Right ventricle myocardium inferior (tissue), 1 donor: Measurements from ENCODE around the gene SPNS3. TPM values are rescaled to one million over a fixed set of nuclear protein-coding genes. Genes with fewer than 3 reads are reported as not detected.

Experiments used
- ATAC-seq: fragments of 200-7000 bp; cut with Tn5 transposase; one replicate; pipeline ENCODE4 v1.9.1; 2020; ENCODE audit warnings: mild to moderate bottlenecking, moderate library complexity
- DNase-seq: peaks from one replicate; pipeline ENCODE4 v3.0.0; 2021; ENCODE audit errors: missing footprints
- intact Hi-C: fragments of 100-400 bp; cut with DNase I; formaldehyde crosslinking; loops from one replicate; pipeline ENCODE4 v1.11.0; 2022
- long read RNA-seq: library from polyadenylated mRNA; unstranded; transcript quantifications from one replicate; pipeline ENCODE4 v2.0.0, GENCODE V29; 2021
- total RNA-seq: library from RNA; stranded (reverse); fragmentation: NEBNext Ultra II Directional; extraction: Animal tissue kit (Norgen Biotek cat#: 25700); gene quantifications from one replicate; pipeline ENCODE4 v1.2.1, GENCODE V29; 2021
- donor health status: DM: no; HTN: yes; CAD: no; lungs with severe emphysema.

The SPNS3 gene
- 0.35 TPM for total RNA-seq
- long read RNA-seq = 0 reads

- DNase-seq (no peak), ATAC-seq (no peak)
- intact Hi-C loops = no loop called here
Observed at GRCh38 chr17:4433515-4434031, at the start of gene SPNS3. Gene SPNS3 (plus strand): TSS chr17:4433940. CDS start chr17:4433968, 28 bp downstream.

DNA sequence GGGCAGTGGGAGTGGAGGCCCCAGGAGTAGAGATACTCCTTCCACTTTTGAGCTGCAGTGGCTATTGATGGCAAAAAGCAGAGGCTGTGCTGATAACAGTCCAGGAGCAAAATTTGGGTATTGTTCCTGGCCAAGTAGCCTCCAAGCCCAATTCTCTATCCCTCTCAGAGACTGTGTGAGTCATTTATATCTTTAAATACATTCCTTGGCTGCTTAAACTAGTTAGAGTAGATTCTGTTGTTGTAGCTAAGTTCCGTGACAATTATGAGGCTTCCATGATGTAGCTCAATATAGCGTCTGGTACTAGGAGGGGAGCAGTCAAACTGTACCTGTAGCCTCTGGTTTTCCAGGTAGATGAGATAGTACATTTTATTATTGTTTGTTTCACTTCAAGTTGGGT is 47.3 kb upstream of the SPNS3 start:
- DNase-seq (no peak), ATAC-seq (no peak)
- intact Hi-C loops = no loop called here

- intact Hi-C loops = no loop called here
- no peak for ATAC-seq
- no peak for DNase-seq
Observed at GRCh38 chr17:4387137-4387536, 46.6 kb upstream of the SPNS3 start.

- ATAC-seq = no peak
- intact Hi-C loops = no loop called here
- DNase-seq = no peak
Observed at GRCh38 chr17:4389079-4389478, 44.7 kb upstream of the SPNS3 start.

- ATAC-seq (no peak), DNase-seq (no peak)
- intact Hi-C loops = no loop called here
Observed at GRCh38 chr17:4393806-4394205, 39.9 kb upstream of the SPNS3 start.

GRCh38 chr17:4394208-4395110 is 39.3 kb upstream of the SPNS3 start:
- DNase-seq (no peak), ATAC-seq (no peak)
- intact Hi-C loops = no loop called here

DNA sequence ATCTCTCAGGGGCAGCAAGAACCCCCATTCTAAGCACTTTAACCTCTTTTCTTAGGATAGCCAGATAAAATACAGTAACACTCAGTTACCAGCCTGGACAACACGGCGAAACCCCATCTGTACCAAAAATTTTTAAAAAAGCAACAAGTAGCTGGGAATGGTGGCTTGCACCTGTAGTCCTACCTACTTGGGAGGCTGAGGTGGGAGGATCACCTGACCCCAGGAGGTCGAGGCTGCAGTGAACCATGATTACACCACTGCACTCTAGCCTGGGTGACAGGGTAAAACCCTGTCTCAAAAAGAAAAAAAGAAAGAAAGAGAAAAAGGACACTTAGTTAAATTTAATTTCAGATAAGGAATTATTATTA is 38.6 kb upstream of the SPNS3 start:
- intact Hi-C loops = no loop called here
- no peak for ATAC-seq
- no peak for DNase-seq

DNA sequence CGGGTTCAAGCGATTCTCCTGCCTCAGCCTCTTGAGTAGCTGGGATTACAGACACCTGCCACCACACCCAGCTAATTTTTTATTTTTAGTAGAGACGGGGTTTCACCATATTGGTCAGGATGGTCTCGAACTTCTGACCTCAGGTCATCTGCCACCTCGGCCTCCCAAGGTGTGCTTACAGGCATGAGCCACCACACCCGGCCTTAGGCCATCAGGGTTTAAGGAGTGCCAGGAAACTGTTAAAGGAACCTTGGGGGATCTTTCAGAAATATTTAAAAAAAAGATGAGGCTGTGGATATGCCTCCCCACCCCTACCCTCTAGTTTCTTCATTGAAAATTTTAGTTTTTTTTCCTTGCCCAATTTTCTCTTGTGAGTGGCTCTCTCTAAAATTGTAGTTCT is 35.9 kb upstream of the SPNS3 start:
- no peak for ATAC-seq
- DNase-seq = no peak
- intact Hi-C loops = no loop called here

- no peak for ATAC-seq
- intact Hi-C loops = no loop called here
- DNase-seq = no peak
Observed at GRCh38 chr17:4405038-4405669, 28.6 kb upstream of the SPNS3 start.

DNA sequence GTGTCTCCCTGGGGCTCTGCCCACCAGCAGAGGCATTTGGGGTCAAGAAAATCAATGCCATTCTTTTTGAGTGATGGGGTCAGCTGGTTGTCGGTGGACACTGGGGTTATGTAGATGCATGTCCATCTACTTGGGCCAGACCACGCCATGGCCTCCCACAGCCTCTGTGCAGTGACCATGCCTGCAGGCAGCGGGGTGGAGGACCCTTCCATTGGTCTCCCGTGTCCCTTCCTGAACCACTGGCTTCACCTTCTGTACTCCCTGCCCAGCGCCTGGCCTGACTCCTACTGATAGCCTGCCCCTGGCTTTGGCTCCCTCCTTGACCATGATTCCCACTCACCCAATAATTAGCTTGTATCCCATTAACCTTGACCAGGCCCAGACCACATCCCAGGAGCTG is 28.0 kb upstream of the SPNS3 start:
- ATAC-seq (no peak), DNase-seq (no peak)
- intact Hi-C loops = no loop called here

- DNase-seq (no peak), ATAC-seq (no peak)
- intact Hi-C loops = no loop called here
Observed at GRCh38 chr17:4406386-4406785, 27.4 kb upstream of the SPNS3 start.

DNA sequence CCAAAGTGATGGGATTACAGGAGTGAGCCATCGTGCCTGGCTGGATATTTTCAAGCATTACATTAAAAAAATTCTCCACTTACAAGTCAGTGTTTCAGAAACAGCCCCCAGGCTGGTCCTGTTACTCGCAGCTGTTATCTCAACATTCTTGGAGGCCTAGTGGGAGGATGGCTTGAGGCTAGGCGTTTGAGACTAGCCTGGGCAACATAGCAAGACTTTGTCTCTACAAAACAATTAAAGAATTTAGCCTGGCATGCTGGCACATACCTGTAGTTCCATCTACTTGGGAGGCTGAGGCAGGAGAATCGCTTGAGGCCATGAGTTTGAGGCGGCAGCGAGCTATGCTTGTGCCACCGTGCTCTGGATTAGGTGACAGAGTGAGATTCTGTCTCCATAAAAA is 26.5 kb upstream of the SPNS3 start:
- ATAC-seq (no peak), DNase-seq (no peak)
- intact Hi-C loops = no loop called here

DNA sequence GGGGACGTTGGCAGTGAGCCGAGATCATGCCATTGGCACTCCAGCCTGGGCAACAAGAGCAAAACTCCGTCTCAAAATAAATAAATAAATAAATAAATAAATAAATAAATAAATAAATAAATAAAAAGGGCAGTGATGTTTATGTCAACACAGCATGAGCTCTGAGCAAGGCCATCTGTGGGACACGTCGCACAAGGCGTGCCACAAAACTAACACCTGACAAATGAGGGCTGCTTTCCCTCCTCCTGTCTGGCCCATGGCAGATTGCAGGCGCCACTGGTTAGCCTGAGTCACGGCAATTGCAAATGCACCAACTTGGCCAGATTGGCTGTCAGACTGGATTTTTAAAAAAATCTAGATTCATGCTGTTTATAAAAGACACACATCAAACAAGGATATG is 25.9 kb upstream of the SPNS3 start:
- ATAC-seq = no peak
- intact Hi-C loops = no loop called here

DNA sequence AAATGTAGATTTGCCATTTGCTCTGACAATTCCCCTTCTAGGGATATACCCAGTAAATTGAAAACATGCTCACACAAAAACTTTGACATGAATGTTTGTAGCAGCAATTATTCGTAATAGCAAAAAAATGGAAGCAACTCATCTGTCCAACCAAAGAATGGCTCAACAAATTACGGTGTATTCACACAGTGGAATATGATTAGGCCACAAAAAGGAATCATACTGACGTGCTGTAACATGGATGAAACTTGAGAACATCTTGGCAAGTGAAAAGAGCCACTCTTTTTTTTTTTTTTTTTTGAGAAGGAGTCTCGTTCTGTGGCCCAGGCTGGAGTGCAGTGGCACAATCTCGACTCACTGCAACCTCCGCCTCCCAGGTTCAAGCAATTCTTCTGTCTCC is 24.1 kb upstream of the SPNS3 start:
- ATAC-seq = no peak
- DNase-seq = no peak
- intact Hi-C loops = no loop called here

More for the DNA sequence above, 25.9 kb upstream of the SPNS3 start:
- DNase-seq = no peak

- intact Hi-C loops = no loop called here
- ATAC-seq (no peak), DNase-seq (no peak)
Observed at GRCh38 chr17:4411201-4411600, 22.5 kb upstream of the SPNS3 start.

DNA sequence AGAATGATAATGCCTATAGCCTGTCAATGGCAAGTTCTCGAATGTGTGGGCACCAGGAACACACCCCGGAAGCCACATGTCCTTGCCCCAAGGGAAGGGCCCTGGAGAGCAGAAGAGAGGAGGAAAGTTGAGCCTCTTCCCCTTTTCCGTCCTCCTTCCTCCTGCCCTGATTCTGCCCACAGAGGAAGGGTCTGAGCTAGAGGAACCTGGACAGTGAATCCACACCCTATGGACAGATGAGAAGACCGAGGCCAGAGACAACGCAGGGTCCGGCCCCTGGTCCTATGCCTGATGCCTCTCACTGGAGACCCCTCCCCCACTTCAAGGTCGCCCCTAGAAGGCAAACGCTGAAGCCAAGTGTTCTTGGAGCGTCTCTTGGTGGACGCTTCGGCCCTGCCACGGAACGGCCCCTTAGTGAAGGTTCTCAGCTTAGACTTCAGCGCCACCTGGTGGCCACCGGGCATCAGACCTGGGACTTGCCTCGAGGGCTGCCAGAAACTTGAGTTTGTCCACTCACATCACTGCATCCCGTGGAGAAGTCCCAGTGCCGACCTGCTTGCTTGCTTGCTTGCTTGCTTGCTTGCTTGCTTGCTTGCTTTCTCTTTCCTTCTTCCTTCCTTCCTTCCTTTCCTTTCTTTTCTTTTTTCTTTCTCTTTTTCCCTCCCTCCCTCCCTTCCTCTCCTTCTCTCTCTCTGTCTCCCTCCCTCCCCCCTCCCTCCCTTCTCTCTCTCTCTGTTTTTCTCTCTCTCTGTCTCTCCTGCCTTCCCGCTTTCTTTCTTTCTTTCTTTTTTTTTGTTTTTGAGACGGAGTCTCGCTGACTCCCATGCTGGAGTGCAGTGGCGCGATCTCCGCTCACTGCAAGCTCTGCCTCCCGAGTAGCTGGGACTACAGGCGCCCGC is 20.6 kb upstream of the SPNS3 start:
- ATAC-seq = peak; percentile 96
- intact Hi-C loops = loop anchor here (1.0 kb wide), 1 partner anchor 198 kb away; no protein-coding TSS in a partner anchor

GRCh38 chr17:4417129-4417667 is 16.5 kb upstream of the SPNS3 start:
- DNase-seq = no peak
- intact Hi-C loops = no loop called here

More for the DNA sequence above, 20.6 kb upstream of the SPNS3 start:
- peak; percentile 96 for DNase-seq

DNA sequence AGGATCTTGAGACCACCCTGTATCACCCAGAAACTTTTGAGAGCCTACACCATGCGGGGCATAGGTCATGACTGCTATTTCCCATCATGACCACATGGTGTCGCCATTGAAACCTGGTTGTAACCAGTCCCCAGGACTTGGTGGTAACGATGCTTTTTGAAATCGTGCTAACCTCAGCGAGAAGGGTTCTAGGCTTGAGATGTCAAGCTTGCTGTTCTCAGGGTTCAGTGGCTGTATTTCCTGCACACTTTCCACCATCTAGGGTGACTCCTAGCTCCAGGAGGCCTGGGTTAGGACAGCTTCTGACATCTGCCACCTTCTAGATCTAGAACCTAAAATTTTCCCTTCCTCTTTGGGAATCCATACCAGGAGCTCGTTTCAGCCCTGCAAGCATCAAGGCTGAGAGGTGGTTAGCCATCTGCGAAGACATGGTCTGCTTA is 13.0 kb upstream of the SPNS3 start:
- ATAC-seq = peak; percentile 84
- intact Hi-C loops = loop anchor here (5.0 kb wide), 3 partner anchors 122 to 207 kb away; partner anchors contain the start of gene MYBBP1A
- no peak for DNase-seq

More at GRCh38 chr17:4417129-4417667, 16.5 kb upstream of the SPNS3 start:
- ATAC-seq = no peak

DNA sequence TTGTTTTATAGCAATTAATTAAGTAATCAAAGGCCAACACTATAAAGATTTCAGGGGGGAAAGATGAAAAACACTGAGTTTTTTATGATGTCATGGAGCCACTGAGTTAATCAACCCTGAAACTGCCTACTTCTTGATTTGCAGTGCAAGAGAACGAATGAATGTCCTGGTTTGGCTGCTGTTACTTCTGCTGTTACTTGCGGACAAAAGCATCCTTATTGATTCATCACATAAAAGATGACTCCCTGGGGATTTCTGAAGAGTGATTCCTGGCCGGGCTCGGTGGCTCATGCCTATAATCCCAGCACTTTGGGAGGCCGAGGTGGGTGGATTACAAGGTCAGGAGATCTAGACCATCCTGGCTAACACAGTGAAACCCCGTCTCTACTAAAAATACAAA is 10.9 kb upstream of the SPNS3 start:
- DNase-seq (no peak), ATAC-seq (no peak)
- intact Hi-C loops = loop anchor here (5.0 kb wide), 3 partner anchors 119 to 204 kb away; partner anchors contain the start of gene MYBBP1A
